Smooth muscle cell (in vitro differentiated cells): Measurements from ENCODE around the gene OR6N1. TPM values are rescaled to one million over a fixed set of nuclear protein-coding genes. Genes with fewer than 3 reads are reported as not detected.

ENCODE experiments used
- DNase-seq: peaks from one replicate; lab custom pipeline; 2025; ENCODE audit not compliant: unreplicated experiment; lab: John Stamatoyannopoulos, UW
- H2AFZ ChIP-seq: fragments of 200-600 bp; sonication (generic); 2 replicates; pipeline ENCODE4 v1.6.0; 2016; ENCODE audit warnings: antibody characterized with exemption, low read depth, mild to moderate bottlenecking
- H3F3A ChIP-seq: fragments of 200-600 bp; sonication (generic); 2 replicates; pipeline ENCODE4 v1.6.0; 2017; ENCODE audit warnings: antibody characterized with exemption, low read depth
- H3K27ac ChIP-seq: fragments of 200-600 bp; sonication (generic); 2 replicates; pipeline ENCODE4 v1.5.1; 2016; ENCODE audit warnings: low read depth, mild to moderate bottlenecking
- H3K27me3 ChIP-seq: fragments of 200-600 bp; sonication (generic); 2 replicates; pipeline ENCODE4 v1.6.1; 2016; ENCODE audit warnings: low read depth, mild to moderate bottlenecking
- H3K36me3 ChIP-seq: fragments of 200-600 bp; sonication (generic); 2 replicates; pipeline ENCODE4 v1.5.1; 2016; ENCODE audit warnings: low read depth
- H3K4me1 ChIP-seq: fragments of 200-600 bp; sonication (generic); 2 replicates; pipeline ENCODE4 v1.5.1; 2016; ENCODE audit warnings: low read depth
- H3K4me2 ChIP-seq: fragments of 200-600 bp; sonication (generic); 2 replicates; pipeline ENCODE4 v1.6.0; 2016; ENCODE audit warnings: mild to moderate bottlenecking
- H3K4me3 ChIP-seq: fragments of 200-600 bp; sonication (generic); 2 replicates; pipeline ENCODE4 v1.5.1; 2016; ENCODE audit warnings: mild to moderate bottlenecking
- H3K79me2 ChIP-seq: fragments of 200-600 bp; sonication (generic); 2 replicates; pipeline ENCODE4 v1.6.0; 2016; ENCODE audit warnings: low read depth, mild to moderate bottlenecking
- H3K9ac ChIP-seq: fragments of 200-600 bp; sonication (generic); 2 replicates; pipeline ENCODE4 v1.6.0; 2016; ENCODE audit warnings: low read depth
- H3K9me3 ChIP-seq: fragments of 200-600 bp; sonication (generic); replicated peaks from 2 replicates; pipeline ENCODE4 v1.5.1; 2016; ENCODE audit warnings: low read depth
- H4K20me1 ChIP-seq: fragments of 200-600 bp; sonication (generic); 2 replicates; pipeline ENCODE4 v1.6.0; 2016; ENCODE audit warnings: low read depth
- CTCF ChIP-seq: fragments of 200-600 bp; sonication (generic); IDR thresholded peaks from 2 replicates; pipeline ENCODE4 v1.5.1; 2017; ENCODE audit warnings: borderline replicate concordance, mild to moderate bottlenecking, antibody characterized with exemption; ENCODE audit not compliant: insufficient read depth, poor library complexity, severe bottlenecking
- WGBS: methylation state at CpG from one replicate; pipeline ENCODE4 v1.1.7; 2016; ENCODE audit warnings: low lambda C conversion rate; 5-methylcytosine and 5-hydroxymethylcytosine counted together
- polyA plus RNA-seq: library from polyadenylated mRNA; unstranded; fragments of >200 nt; fragmentation: Nextera tagmentation; extraction: Ambion mirVana; gene quantifications from 2 replicates; pipeline ENCODE4 v1.2.1, GENCODE V29; 2016
- total RNA-seq: library from RNA; depleted of rRNA; stranded (reverse); fragments of >200 nt; gene quantifications from 2 replicates; pipeline ENCODE4 v1.2.3, GENCODE V29; 2014

The OR6N1 gene
- total and polyA plus RNA-seq, 2 experiments from 2014 or later: not detected

- no peak for DNase-seq
- H4K20me1 ChIP-seq: no peaks in the 10 kb centered on the region
- no peaks in the 10 kb centered on the region for H3F3A ChIP-seq
- H3K79me2 ChIP-seq: no peaks in the 10 kb centered on the region
- TF ChIP-seq CTCF: no peak
- no peak within 1 kb of the TSS for H3K4me3 ChIP-seq
- no peaks in the 10 kb centered on the region for H3K9me3 ChIP-seq
- H3K27ac ChIP-seq: no peak within 1 kb of the TSS
- H3K4me2 ChIP-seq: no peak within 1 kb of the TSS
- H3K4me1 ChIP-seq: no peaks in the 10 kb centered on the region
- no peaks in the 10 kb centered on the region for H3K36me3 ChIP-seq
- H3K27me3 ChIP-seq: no peaks in the 10 kb centered on the region
- no peak within 1 kb of the TSS for H2AFZ ChIP-seq
- H3K9ac ChIP-seq: no peak within 1 kb of the TSS
Measured at GRCh38 chr1:158781104-158781503, 9.1 kb upstream of the OR6N1 start, which contains the start of gene OR6N2. Gene OR6N2, minus strand, starts transcription at chr1:158781204. Its CDS starts 3,569 bp downstream, at chr1:158777635.

DNA sequence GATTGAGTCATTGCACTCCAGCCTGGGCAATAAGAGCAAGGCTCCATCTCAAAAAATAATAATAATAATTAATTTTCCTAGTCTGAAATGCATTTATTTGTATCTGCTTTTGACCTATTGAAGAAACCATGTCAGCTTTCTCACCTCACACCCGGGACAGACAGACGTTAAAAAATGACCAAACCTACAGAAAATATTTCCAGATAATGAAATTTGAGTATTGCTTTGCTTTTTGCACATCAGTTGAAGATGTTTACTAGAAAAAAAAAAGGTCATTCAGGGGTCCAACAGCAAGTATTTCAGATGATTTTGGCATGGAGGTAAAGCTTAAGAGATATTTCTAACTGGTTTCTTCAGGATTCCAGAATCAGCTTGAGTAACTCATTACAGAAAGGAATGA, 17.6 kb downstream of the OR6N1 start, which contains the start of gene OR6K6:
TSS of gene OR6K6 (plus strand) at position 301 of the 400 bp plus-strand sequence. CDS start 168 bp downstream, outside the sequence.
- Histone ChIP-seq H2AFZ (no peak within 1 kb of the TSS), H3K27ac (no peak within 1 kb of the TSS), H3F3A (no peaks in the 10 kb centered on the region), H3K4me2 (no peak within 1 kb of the TSS), H3K36me3 (no peaks in the 10 kb centered on the region), H4K20me1 (no peaks in the 10 kb centered on the region), H3K9me3 (no peaks in the 10 kb centered on the region), H3K9ac (no peak within 1 kb of the TSS), H3K79me2 (no peaks in the 10 kb centered on the region), H3K4me3 (no peak within 1 kb of the TSS), H3K4me1 (no peaks in the 10 kb centered on the region), H3K27me3 (no peaks in the 10 kb centered on the region)
- DNase-seq: no peak
- no peak for TF ChIP-seq CTCF
- 94% methylated on average over 2 of the region's 2 CpGs for WGBS

DNA sequence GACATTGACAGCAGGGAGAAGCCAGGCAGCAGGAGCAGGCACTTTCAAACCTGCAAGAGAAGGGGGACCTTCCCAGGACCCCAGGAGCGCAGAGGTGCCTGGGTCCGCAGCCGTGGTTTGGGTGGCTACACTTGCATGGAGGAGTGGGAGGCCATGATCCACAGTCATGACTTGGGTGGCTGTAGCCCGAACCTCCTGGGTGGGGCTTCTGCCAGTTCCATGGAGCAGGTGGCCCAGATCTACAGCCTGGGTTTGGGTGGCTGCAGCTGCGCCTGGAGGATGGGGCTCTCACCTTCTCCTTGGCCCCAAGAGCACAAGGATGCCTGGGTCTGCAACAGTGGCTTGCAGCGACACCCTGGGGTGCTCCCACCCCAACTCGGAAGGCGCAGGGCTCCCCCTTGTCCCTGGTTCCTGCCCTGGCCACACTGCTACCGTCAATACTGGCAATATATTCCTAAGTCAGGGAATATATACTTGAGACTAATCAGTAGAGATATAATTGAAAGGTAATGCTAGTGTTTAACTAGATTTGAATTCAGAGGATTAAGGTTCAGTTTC, 19.8 kb downstream of the OR6N1 start:
- TF ChIP-seq CTCF: no peak
- Histone ChIP-seq H3K79me2 (no peaks in the 10 kb centered on the region), H3F3A (no peaks in the 10 kb centered on the region), H3K4me1 (no peaks in the 10 kb centered on the region), H3K9ac (no peak overlapping the region), H2AFZ (no peak overlapping the region), H4K20me1 (no peaks in the 10 kb centered on the region), H3K9me3 (no peaks in the 10 kb centered on the region), H3K27me3 (no peaks in the 10 kb centered on the region), H3K4me2 (no peak overlapping the region), H3K27ac (no peak overlapping the region), H3K4me3 (no peak overlapping the region), H3K36me3 (no peaks in the 10 kb centered on the region)
- no peak for DNase-seq
- 95% methylated on average over 9 of the region's 9 CpGs for WGBS

GRCh38 chr1:158735848-158736247, 36.1 kb downstream of the OR6N1 start:
- H3K9ac ChIP-seq: no peak overlapping the region
- H4K20me1 ChIP-seq: no peaks in the 10 kb centered on the region
- no peak overlapping the region for H3K4me3 ChIP-seq
- no peaks in the 10 kb centered on the region for H3K27me3 ChIP-seq
- peaks cover 26% of the 10 kb centered on the region for H3K4me1 ChIP-seq
- DNase-seq: no peak
- no peaks in the 10 kb centered on the region for H3K79me2 ChIP-seq
- peak overlapping the region; percentile 83 for H3K27ac ChIP-seq
- no peak overlapping the region for H2AFZ ChIP-seq
- H3F3A ChIP-seq: peaks cover 4% of the 10 kb centered on the region
- no peaks in the 10 kb centered on the region for H3K36me3 ChIP-seq
- no peaks in the 10 kb centered on the region for H3K9me3 ChIP-seq
- H3K4me2 ChIP-seq: peak overlapping the region; percentile 37
- no peak for TF ChIP-seq CTCF
